GM20431 (cell line): Measurements from ENCODE around the gene XRN1.
"Not testable (repeated sequence)": the region's sequence is repeated elsewhere in the genome, so short reads cannot be mapped to it uniquely, and the experiment has no call there.

ENCODE experiments used
- in situ Hi-C: fragments of 300-500 bp; cut with MseI, MboI; formaldehyde crosslinking; loops from one replicate; pipeline ENCODE4 v1.15.0; 2020; ENCODE audit warnings: low sequenced_read_pairs; ENCODE audit not compliant: unreplicated experiment

XRN1 gene

GRCh38 chr3:142439499-142440220 is 8.2 kb downstream of the XRN1 start:
- in situ Hi-C loops, result not testable (repeated sequence)

GRCh38 chr3:142438096-142438495 is 9.7 kb downstream of the XRN1 start:
- in situ Hi-C loops, result not testable (repeated sequence)

- in situ Hi-C loops, result no loop called here
Observed at GRCh38 chr3:142436951-142437585, 10.8 kb downstream of the XRN1 start.

- in situ Hi-C loops, result no loop called here
Observed at GRCh38 chr3:142434503-142434902, 13.3 kb downstream of the XRN1 start.

GRCh38 chr3:142433110-142433509 is 14.7 kb downstream of the XRN1 start:
- in situ Hi-C loops, result no loop called here

GRCh38 chr3:142429582-142429981 is 18.3 kb downstream of the XRN1 start:
- in situ Hi-C loops, result no loop called here

GRCh38 chr3:142424754-142425153 is 23.1 kb downstream of the XRN1 start:
- in situ Hi-C loops, result no loop called here

- in situ Hi-C loops, result no loop called here
Observed at GRCh38 chr3:142418926-142419592, 28.8 kb downstream of the XRN1 start.

- in situ Hi-C loops, result no loop called here
Observed at GRCh38 chr3:142417302-142417701, 30.5 kb downstream of the XRN1 start.

GRCh38 chr3:142400537-142400936 is 47.3 kb downstream of the XRN1 start:
- in situ Hi-C loops, result not testable (repeated sequence)

GRCh38 chr3:142394921-142395622 is 52.8 kb downstream of the XRN1 start:
- in situ Hi-C loops, result no loop called here

GRCh38 chr3:142385078-142385477 is 62.8 kb downstream of the XRN1 start:
- in situ Hi-C loops, result no loop called here

GRCh38 chr3:142374687-142375086 is 73.2 kb downstream of the XRN1 start:
- in situ Hi-C loops, result no loop called here

- in situ Hi-C loops, result not testable (repeated sequence)
Observed at GRCh38 chr3:142369576-142369975, 78.3 kb downstream of the XRN1 start.

GRCh38 chr3:142366434-142366833 is 81.4 kb downstream of the XRN1 start:
- in situ Hi-C loops, result no loop called here

GRCh38 chr3:142363936-142364467 is 83.8 kb downstream of the XRN1 start:
- in situ Hi-C loops, result no loop called here

- in situ Hi-C loops, result not testable (repeated sequence)
Observed at GRCh38 chr3:142363433-142363832, 84.4 kb downstream of the XRN1 start.

- in situ Hi-C loops, result no loop called here
Observed at GRCh38 chr3:142359367-142359766, 88.5 kb downstream of the XRN1 start.

GRCh38 chr3:142356818-142357217 is 91.0 kb downstream of the XRN1 start:
- in situ Hi-C loops, result no loop called here

- in situ Hi-C loops, result no loop called here
Observed at GRCh38 chr3:142355692-142356091, 92.1 kb downstream of the XRN1 start.
